Endothelial cell of umbilical vein (primary cell): ENCODE measurements around the gene MOB3B. TPM values are rescaled to one million over a fixed set of nuclear protein-coding genes. Genes with fewer than 3 reads are reported as not detected.

Source experiments
- BruUV-seq: library from RNA; stranded (reverse); fragments of 400-500 nt; replicated peaks from 2 replicates; lab custom pipeline; 2021; lab: Mats Ljungman, UMichigan
- CTCF ChIA-PET: fragments of 300-600, 350-600 bp; sonication (Branson Sonifier 250); formaldehyde crosslinking; loops from one replicate; lab custom pipeline; 2021; ENCODE audit warnings: antibody characterized with exemption, inconsistent platforms; lab: Charles Lee
- POLR2A ChIA-PET: fragments of 300-600, 350-600 bp; sonication (Branson Sonifier 250); formaldehyde crosslinking; loops from one replicate; lab custom pipeline; 2021; ENCODE audit warnings: antibody characterized with exemption, inconsistent platforms; lab: Charles Lee
- DNase-seq: peaks from one replicate; pipeline ENCODE4 v3.0.0-alpha.2; 2011; ENCODE audit warnings: low read depth, low spot score
- FAIRE-seq: peaks from 2 replicates; lab custom pipeline; 2011; peaks lifted over from hg19 to GRCh38; lab: Jason Lieb, UNC
- H2AFZ ChIP-seq: 2 replicates; pipeline ENCODE4 v1.6.0; 2012; ENCODE audit warnings: low read depth, low read length, control low read depth, inconsistent platforms
- H3K27ac ChIP-seq: 2 replicates; pipeline ENCODE4 v1.5.1; 2011; ENCODE audit warnings: low read depth, mild to moderate bottlenecking, control low read depth, low read length, moderate library complexity; ENCODE audit not compliant: insufficient read depth
- H3K27me3 ChIP-seq, 2 experiments: 2 replicates each; pipeline versions ENCODE4 v1.6.0 to v1.6.1; 2011; ENCODE audit warnings: low read length in 2 of 2, mixed read lengths in 1 of 2; ENCODE audit not compliant: control insufficient read depth in 2 of 2, insufficient read depth in 2 of 2
- H3K36me3 ChIP-seq, 2 experiments: 2 replicates in 1 of 2; 3 replicates in 1 of 2; pipeline ENCODE4 v1.5.1; 2011; ENCODE audit warnings: low read length in 2 of 2, mild to moderate bottlenecking in 1 of 2, moderate library complexity in 1 of 2; ENCODE audit not compliant: control insufficient read depth in 2 of 2, insufficient read depth in 2 of 2; ENCODE audit errors: extremely low read depth in 1 of 2
- H3K4me1 ChIP-seq: 3 replicates; pipeline ENCODE4 v1.5.1; 2011; ENCODE audit warnings: mild to moderate bottlenecking, low read length; ENCODE audit not compliant: control insufficient read depth, insufficient read depth; ENCODE audit errors: extremely low read depth
- H3K4me2 ChIP-seq: 2 replicates; pipeline ENCODE4 v1.6.1; 2011; ENCODE audit warnings: low read length, control low read depth, mixed read lengths; ENCODE audit not compliant: insufficient read depth
- H3K4me3 ChIP-seq, 3 experiments: fragments of 200-600 bp in 1 of 3; sonication (generic), shearing (Covaris generic) in 1 of 3; replicated peaks in 1 of 3; 2 replicates each; pipeline ENCODE4 v1.5.1; 2011 to 2016; ENCODE audit warnings: control low read depth in 3 of 3, low read length in 3 of 3, mild to moderate bottlenecking in 2 of 3, inconsistent platforms in 1 of 3, low read depth in 1 of 3, moderate library complexity in 1 of 3; ENCODE audit not compliant: insufficient read depth in 1 of 3
- H3K79me2 ChIP-seq: 2 replicates; pipeline ENCODE4 v1.6.0; 2012; ENCODE audit warnings: low read length, inconsistent platforms; ENCODE audit not compliant: control insufficient read depth, insufficient read depth
- H3K9ac ChIP-seq: replicated peaks from 2 replicates; pipeline ENCODE3; 2011; ENCODE audit warnings: low read length, control low read depth; ENCODE audit not compliant: insufficient read depth; ENCODE audit errors: extremely low read depth
- H3K9me1 ChIP-seq: replicated peaks from 3 replicates; pipeline ENCODE4 v1.6.0; 2011; ENCODE audit warnings: mild to moderate bottlenecking, low read length; ENCODE audit not compliant: control insufficient read depth, insufficient read depth; ENCODE audit errors: extremely low read depth
- H3K9me3 ChIP-seq: replicated peaks from 2 replicates; pipeline ENCODE4 v1.5.1; 2012; ENCODE audit warnings: low read length, inconsistent platforms; ENCODE audit not compliant: control insufficient read depth, insufficient read depth
- H4K20me1 ChIP-seq: replicated peaks from 2 replicates; pipeline ENCODE3; 2011; ENCODE audit warnings: mild to moderate bottlenecking, low read length; ENCODE audit not compliant: control insufficient read depth, insufficient read depth; ENCODE audit errors: extremely low read depth
- CTCF ChIP-seq, 2 donors: IDR thresholded peaks; 1 replicate in 1 of 2; 2 replicates in 1 of 2; pipeline ENCODE4 v1.5.1; 2011; ENCODE audit warnings: low read length in 2 of 2, mild to moderate bottlenecking in 2 of 2, moderate library complexity in 2 of 2, control low read depth in 1 of 2, inconsistent platforms in 1 of 2, low read depth in 1 of 2; ENCODE audit not compliant: insufficient read depth in 1 of 2; ENCODE audit errors: extremely low read depth in 1 of 2
- EZH2 ChIP-seq: IDR thresholded peaks from 2 replicates; pipeline ENCODE4 v1.6.1; 2012; ENCODE audit warnings: borderline replicate concordance, low read depth, mild to moderate bottlenecking, moderate library complexity, low read length, inconsistent platforms; ENCODE audit not compliant: severe bottlenecking
- FOS ChIP-seq: IDR thresholded peaks from 2 replicates; pipeline ENCODE4 v1.6.1; 2011; ENCODE audit warnings: mild to moderate bottlenecking, low read length, moderate library complexity, borderline replicate concordance; ENCODE audit not compliant: insufficient read depth
- GATA2 ChIP-seq: IDR thresholded peaks from 2 replicates; pipeline ENCODE4 v1.7.0; 2011; ENCODE audit warnings: low read depth, mild to moderate bottlenecking, moderate library complexity, mixed read lengths, low read length; ENCODE audit not compliant: insufficient read length, insufficient read depth
- JUN ChIP-seq: IDR thresholded peaks from 2 replicates; pipeline ENCODE4 v1.6.1; 2011; ENCODE audit warnings: borderline replicate concordance, low read depth; ENCODE audit not compliant: insufficient read length, insufficient read depth
- MAX ChIP-seq: IDR thresholded peaks from 2 replicates; pipeline ENCODE4 v1.6.1; 2011; ENCODE audit not compliant: insufficient read depth, insufficient read length
- MYC ChIP-seq: IDR thresholded peaks from one replicate; pipeline ENCODE4 v1.6.1; 2011; ENCODE audit warnings: mild to moderate bottlenecking, low read depth, low read length
- POLR2A ChIP-seq: IDR thresholded peaks from 2 replicates; pipeline ENCODE4 v1.6.1; 2012; ENCODE audit warnings: low read depth, mild to moderate bottlenecking, control low read depth, low read length
- POLR2AphosphoS5 ChIP-seq: IDR thresholded peaks from 2 replicates; pipeline ENCODE4 v1.6.1; 2012; ENCODE audit warnings: low read depth, mild to moderate bottlenecking, control low read depth, low read length, moderate library complexity; ENCODE audit not compliant: insufficient read depth
- dilution Hi-C: fragments of 300-500 bp; cut with MboI; formaldehyde crosslinking; loops from one replicate; pipeline ENCODE4 v1.15.0; 2019; ENCODE audit warnings: low sequenced_read_pairs; ENCODE audit not compliant: extremely low pct_ligation_motif_present
- intact Hi-C: fragments of 100-400 bp; cut with micrococcal nuclease; formaldehyde crosslinking; loops from one replicate; pipeline ENCODE4 v1.10.0; 2022
- polyA plus RNA-seq, 4 experiments: library from polyadenylated mRNA; depleted of rRNA in 3 of 4; stranded (reverse) in 3 of 4; unstranded in 1 of 4; fragments of >200 nt; gene quantifications; 2 replicates each; pipeline versions ENCODE4 v1.2.1 to v1.2.3, GENCODE V29; 2011 to 2012; ENCODE audit warnings: missing spikeins in 1 of 4
- total RNA-seq: library from RNA; stranded (reverse); gene quantifications from 2 replicates; pipeline ENCODE4 v1.2.3, GENCODE V29; 2021

MOB3B gene
- total and polyA plus RNA-seq, 2 donors (not counting 3 experiments of a cell fraction or from before 2014, with no cell fraction given): 0.03 TPM; not detected in 1

GRCh38 chr9:27495480-27496134 lies 34.0 kb downstream of the MOB3B start:
- Histone ChIP-seq H3K4me3 (no peak overlapping the region), H3K9me3 (no peaks in the 10 kb centered on the region), H3K36me3 (no peaks in the 10 kb centered on the region), H3K27me3 (no peaks in the 10 kb centered on the region), H3K9me1 (no peaks in the 10 kb centered on the region), H3K79me2 (no peaks in the 10 kb centered on the region), H3K9ac (no peak overlapping the region), H4K20me1 (no peaks in the 10 kb centered on the region), H3K4me2 (no peak overlapping the region), H3K4me1 (peaks cover 12% of the 10 kb centered on the region), H2AFZ (no peak overlapping the region), H3K27ac (no peak overlapping the region)
- intact Hi-C loops: no loop called here
- DNase-seq (no peak), FAIRE-seq (no peak)
- no peak for TF ChIP-seq POLR2A
- no peak for TF ChIP-seq EZH2
- TF ChIP-seq POLR2AphosphoS5: no peak
- TF ChIP-seq MAX: no peak
- TF ChIP-seq MYC: no peak
- no peak for TF ChIP-seq FOS
- TF ChIP-seq JUN: no peak
- no peak for TF ChIP-seq GATA2
- no peak for TF ChIP-seq CTCF (IDR thresholded peaks at IDR 0.05; ENCODE audit: extremely low read depth in 1 of 2, insufficient read depth in 1 of 2, low read depth in 1 of 2, low read length in 2 of 2)
- ChIA-PET CTCF (no interaction called here), POLR2A (no interaction called here)
- BruUV-seq: no TSS peak
- dilution Hi-C loops: no loop called here
